CD14-positive monocyte (primary cell): Measurements from ENCODE around the gene PLK5. TPM values are rescaled to one million over a fixed set of nuclear protein-coding genes. Genes with fewer than 3 reads are reported as not detected.

ENCODE experiments used
- DNase-seq, 3 donors: peaks; one replicate each; pipeline ENCODE4 v3.0.0-alpha.2; 2011 to 2022
- H2AFZ ChIP-seq: 2 replicates; pipeline ENCODE4 v1.6.0; 2012; ENCODE audit warnings: mild to moderate bottlenecking, low read depth, low read length, inconsistent platforms; ENCODE audit not compliant: insufficient read depth, poor library complexity, severe bottlenecking
- H3K27ac ChIP-seq, 2 donors: 1 replicate in 1 of 2; 2 replicates in 1 of 2; pipeline ENCODE4 v1.5.1; 2012 to 2013; ENCODE audit warnings: low read length in 2 of 2, control low read depth in 1 of 2, inconsistent platforms in 1 of 2, low read depth in 1 of 2, mild to moderate bottlenecking in 1 of 2
- H3K27me3 ChIP-seq, 2 donors: one replicate each; pipeline versions ENCODE4 v1.6.0 to v1.6.1; 2011 to 2013; ENCODE audit warnings: low read length in 2 of 2; ENCODE audit not compliant: control insufficient read depth in 2 of 2, insufficient read depth in 2 of 2
- H3K36me3 ChIP-seq, 2 donors: replicated peaks in 1 of 2; 1 replicate in 1 of 2; 2 replicates in 1 of 2; pipeline versions ENCODE4 v1.5.1 to v1.6.1; 2012 to 2013; ENCODE audit warnings: low read length in 2 of 2, control low read depth in 1 of 2, inconsistent platforms in 1 of 2, mild to moderate bottlenecking in 1 of 2; ENCODE audit not compliant: insufficient read depth in 2 of 2, control insufficient read depth in 1 of 2
- H3K4me1 ChIP-seq, 2 donors: 1 replicate in 1 of 2; 2 replicates in 1 of 2; pipeline versions ENCODE4 v1.5.1 to v1.6.1; 2012 to 2013; ENCODE audit warnings: low read length in 2 of 2, control low read depth in 1 of 2, inconsistent platforms in 1 of 2, mild to moderate bottlenecking in 1 of 2, moderate library complexity in 1 of 2; ENCODE audit not compliant: insufficient read depth in 2 of 2, control insufficient read depth in 1 of 2
- H3K4me2 ChIP-seq: replicated peaks from 2 replicates; pipeline ENCODE3; 2012; ENCODE audit warnings: low read length, moderate library complexity, mild to moderate bottlenecking; ENCODE audit not compliant: poor library complexity, severe bottlenecking; ENCODE audit errors: extremely low read depth
- H3K4me3 ChIP-seq, 3 experiments: fragments of 200-600 bp in 1 of 3; sonication (generic) in 1 of 3; replicated peaks in 1 of 3; 1 replicate in 2 of 3; 2 replicates in 1 of 3; pipeline ENCODE4 v1.5.1; 2011 to 2013; ENCODE audit warnings: low read length in 3 of 3, mild to moderate bottlenecking in 3 of 3, control low read depth in 2 of 3, low read depth in 2 of 3, inconsistent platforms in 1 of 3, moderate library complexity in 1 of 3
- H3K79me2 ChIP-seq: 2 replicates; pipeline ENCODE4 v1.6.0; 2012; ENCODE audit warnings: mild to moderate bottlenecking, control low read depth, inconsistent platforms, low read length, moderate library complexity; ENCODE audit not compliant: insufficient read depth
- H3K9ac ChIP-seq: 2 replicates; pipeline ENCODE4 v1.6.0; 2017; ENCODE audit warnings: low read length, mild to moderate bottlenecking; ENCODE audit not compliant: insufficient read depth, poor library complexity, severe bottlenecking
- H3K9me3 ChIP-seq, 2 donors: replicated peaks in 1 of 2; 1 replicate in 1 of 2; 2 replicates in 1 of 2; pipeline versions ENCODE4 v1.5.1 to v1.6.1; 2012 to 2013; ENCODE audit warnings: low read length in 2 of 2, control low read depth in 1 of 2; ENCODE audit not compliant: control insufficient read depth in 1 of 2, insufficient read depth in 1 of 2
- H4K20me1 ChIP-seq: 2 replicates; pipeline ENCODE4 v1.6.0; 2012; ENCODE audit warnings: mild to moderate bottlenecking, low read length, control low read depth, moderate library complexity; ENCODE audit not compliant: insufficient read depth
- H3K27ac Mint-ChIP-seq, 7 donors: one replicate each; pipeline ENCODE4 v1.8.0; 2020; ENCODE audit warnings: mild to moderate bottlenecking in 7 of 7, mixed read lengths in 7 of 7, moderate library complexity in 6 of 7, inconsistent platforms in 2 of 7
- H3K27me3 Mint-ChIP-seq, 3 donors: one replicate each; pipeline ENCODE4 v1.8.0; 2021 to 2022; ENCODE audit warnings: low read depth in 3 of 3, mild to moderate bottlenecking in 3 of 3, mixed read lengths in 3 of 3, moderate library complexity in 3 of 3, inconsistent platforms in 1 of 3
- H3K36me3 Mint-ChIP-seq, 2 donors: one replicate each; pipeline ENCODE4 v1.8.0; 2020; ENCODE audit warnings: mixed read lengths in 2 of 2, inconsistent platforms in 1 of 2, mild to moderate bottlenecking in 1 of 2
- H3K4me1 Mint-ChIP-seq: one replicate; pipeline ENCODE4 v1.8.0; 2020; ENCODE audit warnings: mild to moderate bottlenecking, mixed read lengths
- H3K4me3 Mint-ChIP-seq, 2 donors: one replicate each; pipeline ENCODE4 v1.8.0; 2020; ENCODE audit warnings: mild to moderate bottlenecking in 2 of 2, mixed read lengths in 2 of 2, moderate library complexity in 1 of 2
- H3K9me3 Mint-ChIP-seq, 7 donors: one replicate each; pipeline ENCODE4 v1.8.0; 2020 to 2022; ENCODE audit warnings: mixed read lengths in 7 of 7, mild to moderate bottlenecking in 6 of 7, moderate library complexity in 6 of 7, inconsistent platforms in 2 of 7
- CTCF ChIP-seq: fragments of 200-600 bp; IDR thresholded peaks from one replicate; pipeline ENCODE4 v1.8.0; 2022; ENCODE audit warnings: antibody characterized with exemption, mild to moderate bottlenecking
- WGBS: methylation state at CpG from one replicate; pipeline ENCODE4 v1.1.5; 2013; ENCODE audit warnings: missing lambda C conversion rate; ENCODE audit not compliant: insufficient coverage; 5-methylcytosine and 5-hydroxymethylcytosine counted together
- intact Hi-C, 2 donors: fragments of 100-400 bp; cut with micrococcal nuclease; formaldehyde crosslinking; loops; one replicate each; pipeline versions ENCODE4 v1.15.0 to v1.15.1; 2023
- polyA plus RNA-seq, 3 donors: library from polyadenylated mRNA; depleted of rRNA in 1 of 3; unstranded in 2 of 3; stranded (reverse) in 1 of 3; fragments of 300-500 nt in 2 of 3; fragments of >200 nt in 1 of 3; fragmentation: Illumina TruSeq in 2 of 3; gene quantifications; 1 replicate in 2 of 3; 2 replicates in 1 of 3; pipeline ENCODE4 v1.2.3, GENCODE V29; 2012 to 2021

PLK5 gene
- polyA plus RNA-seq, 3 donors: not detected

DNA sequence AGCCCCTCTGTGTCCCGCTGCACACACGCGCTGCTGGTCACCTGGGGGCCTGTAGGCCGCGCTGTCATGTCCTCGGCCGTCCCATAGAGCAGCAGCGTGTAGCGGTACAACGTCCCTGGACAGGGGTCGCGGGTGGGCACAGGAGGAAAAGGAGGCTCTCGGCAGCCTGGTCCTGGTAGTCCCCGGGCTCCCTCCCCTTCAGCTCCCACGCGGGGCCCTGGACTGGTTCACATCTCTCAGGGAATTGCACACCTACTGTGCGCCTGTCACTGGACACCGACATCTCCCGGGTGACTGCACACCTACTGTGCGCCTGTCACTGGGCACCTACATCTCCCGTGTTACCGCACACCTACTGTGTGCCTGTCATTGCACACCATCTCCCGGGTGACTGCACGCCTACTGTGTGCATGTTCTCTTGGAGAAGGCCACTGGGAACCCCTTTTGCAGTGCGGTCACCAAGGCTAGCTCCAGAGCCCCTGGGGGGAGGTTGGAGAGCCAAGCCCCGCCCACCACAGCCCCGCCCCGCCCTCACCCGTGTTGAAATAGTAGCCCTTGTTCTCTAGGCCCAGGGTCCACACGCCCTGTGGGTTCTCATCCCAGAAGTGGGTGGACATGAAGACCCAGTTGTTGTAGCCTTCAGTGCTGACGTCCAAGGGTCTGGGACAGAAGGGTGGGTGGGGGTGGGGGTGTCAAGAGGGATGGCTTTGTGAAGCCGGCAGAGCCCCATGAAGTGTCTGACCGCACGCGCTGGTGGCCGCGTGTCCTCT is 41.3 kb upstream of the PLK5 start:
- Histone ChIP-seq H3K9me3 (no peaks in the 10 kb centered on the region), H3K79me2 (peaks cover 11% of the 10 kb centered on the region), H3K4me2 (no peak overlapping the region), H2AFZ (no peak overlapping the region), H3K27ac (no peak overlapping the region), H3K4me3 (no peak overlapping the region), H3K36me3 (no peaks in the 10 kb centered on the region), H3K27me3 (no peaks in the 10 kb centered on the region), H3K9ac (no peak overlapping the region), H3K4me1 (peaks cover 20 to 28% of the 10 kb centered on the region in 2 donors), H4K20me1 (no peaks in the 10 kb centered on the region)
- peaks cover 0 to 1% (median 0%) of the 10 kb centered on the region in 3 donors for H3K27me3 Mint-ChIP-seq
- WGBS: 89% methylated on average over 29 of the region's 37 CpGs
- peaks cover under 1% of the 10 kb centered on the region in 2 donors for H3K36me3 Mint-ChIP-seq
- H3K4me3 Mint-ChIP-seq: no peak overlapping the region
- peaks cover 22% of the 10 kb centered on the region for H3K4me1 Mint-ChIP-seq
- DNase-seq: no peak
- no peak overlapping the region for H3K27ac Mint-ChIP-seq
- TF ChIP-seq CTCF: no peak
- intact Hi-C loops: no loop called here
- H3K9me3 Mint-ChIP-seq: peaks cover 0 to 3% (median 0%) of the 10 kb centered on the region in 7 donors

GRCh38 chr19:1483131-1483978 is 40.5 kb upstream of the PLK5 start:
- TF ChIP-seq CTCF: no peak
- Mint-ChIP-seq H3K36me3 (no peaks in the 10 kb centered on the region), H3K27ac (no peak overlapping the region), H3K9me3 (peaks cover 0 to 3% (median 0%) of the 10 kb centered on the region in 7 donors), H3K4me1 (peaks cover 18% of the 10 kb centered on the region), H3K4me3 (no peak overlapping the region), H3K27me3 (peaks cover 0 to 1% (median 0%) of the 10 kb centered on the region in 3 donors)
- Histone ChIP-seq H3K27ac (no peak overlapping the region), H3K36me3 (no peaks in the 10 kb centered on the region), H3K4me2 (no peak overlapping the region), H3K9me3 (no peaks in the 10 kb centered on the region), H3K27me3 (no peaks in the 10 kb centered on the region), H2AFZ (no peak overlapping the region), H3K9ac (no peak overlapping the region), H4K20me1 (no peaks in the 10 kb centered on the region), H3K4me3 (no peak overlapping the region), H3K79me2 (peaks cover 5% of the 10 kb centered on the region), H3K4me1 (peaks cover 13 to 25% of the 10 kb centered on the region in 2 donors)
- intact Hi-C loops: no loop called here
- WGBS: 94% methylated on average over 63 of the region's 77 CpGs
- no peak for DNase-seq
